NCI-H1930 (cell line): Measurements from ENCODE around the gene GAB3.
"Not testable (repeated sequence)": the region's sequence is repeated elsewhere in the genome, so short reads cannot be mapped to it uniquely, and the experiment has no call there.

Experiments
- DNase-seq, 2 experiments: peaks; one replicate each; lab custom pipeline; 2025; lab: John Stamatoyannopoulos, UW

The GAB3 gene

GRCh38 chrX:154724993-154725756 is 25.7 kb downstream of the GAB3 start:
- DNase-seq, result no peak

- no peak for DNase-seq
Measured at GRCh38 chrX:154721155-154721554, 29.7 kb downstream of the GAB3 start.

DNA sequence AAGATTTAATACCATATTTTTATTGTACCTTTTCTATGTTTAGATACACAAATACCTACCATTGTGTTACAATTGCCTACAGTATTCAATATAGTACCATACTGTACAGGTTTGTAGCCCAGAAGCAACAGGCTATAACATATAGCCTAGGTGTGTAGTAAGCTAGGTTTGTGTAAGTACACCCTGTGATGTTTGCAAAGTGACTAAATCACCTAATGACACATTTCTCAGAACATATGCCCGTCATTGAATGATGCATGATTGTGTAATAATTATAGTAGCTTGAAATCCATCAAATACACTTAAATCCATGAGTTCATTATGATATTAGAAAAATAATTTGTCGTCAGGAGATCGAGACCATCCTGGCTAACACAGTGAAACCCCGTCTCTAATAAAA is 30.8 kb downstream of the GAB3 start:
- no peak for DNase-seq

- no peak for DNase-seq
Measured at GRCh38 chrX:154719132-154719675, 31.7 kb downstream of the GAB3 start.

GRCh38 chrX:154718616-154719015 is 32.3 kb downstream of the GAB3 start:
- DNase-seq, result no peak

- DNase-seq, result no peak
Measured at GRCh38 chrX:154717824-154718223, 33.1 kb downstream of the GAB3 start.

DNA sequence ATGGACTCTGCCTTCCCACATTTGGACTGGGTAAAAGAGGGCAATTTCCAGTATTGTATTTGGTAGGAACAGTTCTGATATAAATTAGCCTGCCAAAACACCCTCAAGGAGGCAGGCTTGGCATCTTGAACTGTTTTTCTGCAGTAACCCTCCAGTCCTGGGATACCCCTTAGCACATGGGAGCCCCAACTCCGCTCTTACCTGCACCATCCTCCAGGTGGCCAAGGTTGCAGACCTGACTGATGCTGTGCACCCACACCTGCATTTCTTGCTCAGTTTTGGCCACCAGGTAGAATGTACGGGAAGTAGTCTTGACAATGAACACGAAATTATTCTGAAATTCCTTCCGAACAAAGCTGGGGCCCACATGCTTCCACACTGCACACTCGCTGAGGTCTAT is 35.1 kb downstream of the GAB3 start:
- DNase-seq, result no peak

- DNase-seq, result peak in 1 of 2 experiments; percentile 22
Measured at GRCh38 chrX:154714925-154715324, 36.0 kb downstream of the GAB3 start.

GRCh38 chrX:154712781-154713740 is 37.8 kb downstream of the GAB3 start:
- no peak for DNase-seq

GRCh38 chrX:154711264-154711663 is 39.6 kb downstream of the GAB3 start:
- no peak for DNase-seq

- DNase-seq, result no peak
Measured at GRCh38 chrX:154710309-154710708, 40.6 kb downstream of the GAB3 start.

- no peak for DNase-seq
Measured at GRCh38 chrX:154698630-154699248, 52.1 kb downstream of the GAB3 start.

GRCh38 chrX:154696676-154697045 is 54.2 kb downstream of the GAB3 start:
- no peak for DNase-seq

- no peak for DNase-seq
Measured at GRCh38 chrX:154695911-154696675, 54.8 kb downstream of the GAB3 start.

- no peak for DNase-seq
Measured at GRCh38 chrX:154693394-154693793, 57.5 kb downstream of the GAB3 start.

DNA sequence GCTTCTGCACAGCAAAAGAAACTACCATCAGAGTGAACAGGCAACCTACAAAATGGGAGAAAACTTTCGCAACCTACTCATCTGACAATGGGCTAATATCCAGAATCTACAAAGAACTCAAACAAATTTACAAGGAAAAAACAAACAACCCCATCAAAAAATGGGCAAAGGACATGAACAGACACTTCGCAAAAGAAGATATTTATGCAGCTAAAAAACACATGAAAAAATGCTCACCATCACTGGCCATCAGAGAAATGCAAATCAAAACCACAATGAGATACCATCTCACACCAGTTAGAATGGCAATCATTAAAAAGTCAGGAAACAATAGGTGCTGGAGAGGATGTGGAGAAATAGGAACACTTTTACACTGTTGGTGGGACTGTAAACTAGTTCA is 60.4 kb downstream of the GAB3 start:
- DNase-seq, result not testable (repeated sequence)

- not testable (repeated sequence) for DNase-seq
Measured at GRCh38 chrX:154672084-154672483, 78.8 kb downstream of the GAB3 start.

- not testable (repeated sequence) for DNase-seq
Measured at GRCh38 chrX:154670848-154671247, 80.0 kb downstream of the GAB3 start.

GRCh38 chrX:154661899-154662298 is 89.0 kb downstream of the GAB3 start:
- no peak for DNase-seq

DNA sequence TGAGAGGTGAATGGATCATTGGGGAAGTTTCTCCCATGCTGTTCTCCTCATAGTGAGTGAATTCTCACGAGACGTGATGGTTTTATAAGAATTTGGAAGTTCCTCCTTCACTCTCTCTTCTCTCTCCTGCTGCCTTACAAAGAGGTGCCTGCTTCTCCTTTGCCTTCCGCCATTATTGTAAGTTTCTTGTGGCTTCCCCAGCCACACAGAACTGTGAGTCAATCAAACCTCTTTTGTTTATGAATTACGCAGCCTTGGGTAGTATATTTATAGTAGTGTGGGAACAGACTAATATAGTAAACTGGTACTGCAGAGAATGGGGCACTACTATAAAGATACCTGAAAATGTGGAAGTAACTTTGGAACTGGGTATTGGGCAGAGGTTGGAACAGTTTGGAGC is 89.7 kb downstream of the GAB3 start:
- DNase-seq, result no peak

GRCh38 chrX:154660541-154660940 is 90.3 kb downstream of the GAB3 start:
- no peak for DNase-seq

DNA sequence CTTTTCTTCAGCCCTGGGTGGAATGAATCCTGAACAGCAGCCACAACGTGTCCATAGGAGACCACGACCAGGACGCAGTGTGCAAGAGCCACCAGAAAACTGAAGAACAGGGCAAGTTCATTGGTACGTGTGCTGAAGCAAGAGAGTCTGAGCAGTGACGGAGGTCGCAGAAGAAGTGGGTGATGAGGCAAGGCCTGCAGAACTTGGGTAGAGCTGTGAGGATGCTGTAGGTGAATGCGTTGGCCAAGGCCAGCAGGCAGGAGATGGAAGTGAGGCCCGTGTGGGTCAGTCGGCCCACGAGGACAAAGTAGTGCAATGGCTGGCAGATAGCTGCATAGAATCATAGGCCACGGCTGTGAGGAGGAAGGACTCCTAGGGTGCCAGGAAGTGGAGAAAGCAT is 91.9 kb downstream of the GAB3 start:
- DNase-seq, result no peak
